Trophoblast cell (in vitro differentiated cells and primary cell): ENCODE measurements around the gene RLF.

Source experiments
- DNase-seq, 2 donors: peaks; one replicate each; pipeline ENCODE4 v3.0.0-alpha.2; 2016
- H2AFZ ChIP-seq: 2 replicates; pipeline ENCODE4 v1.6.1; 2013; ENCODE audit warnings: low read length, moderate library complexity, mild to moderate bottlenecking; ENCODE audit not compliant: insufficient read depth, poor library complexity
- H2AK5ac ChIP-seq: 2 replicates; pipeline ENCODE4 v1.6.1; 2013; ENCODE audit warnings: mild to moderate bottlenecking, low read length
- H2BK120ac ChIP-seq: 2 replicates; pipeline ENCODE4 v1.6.1; 2013; ENCODE audit warnings: low read length, mild to moderate bottlenecking, moderate library complexity; ENCODE audit not compliant: insufficient read depth, poor library complexity
- H2BK12ac ChIP-seq: 2 replicates; pipeline ENCODE4 v1.6.1; 2013; ENCODE audit warnings: mild to moderate bottlenecking, low read length, moderate library complexity
- H2BK5ac ChIP-seq: 2 replicates; pipeline ENCODE4 v1.6.1; 2013; ENCODE audit warnings: low read length, low read depth, moderate library complexity, mild to moderate bottlenecking; ENCODE audit not compliant: poor library complexity
- H3K14ac ChIP-seq: 2 replicates; pipeline ENCODE4 v1.6.1; 2013; ENCODE audit warnings: mild to moderate bottlenecking, low read length
- H3K18ac ChIP-seq: 2 replicates; pipeline ENCODE4 v1.6.1; 2013; ENCODE audit warnings: mild to moderate bottlenecking, low read length
- H3K23ac ChIP-seq: 2 replicates; pipeline ENCODE4 v1.6.1; 2013; ENCODE audit warnings: low read length
- H3K27ac ChIP-seq: 2 replicates; pipeline ENCODE4 v1.5.1; 2013; ENCODE audit warnings: low read depth, mild to moderate bottlenecking, inconsistent platforms, low read length, moderate library complexity
- H3K27me3 ChIP-seq: 2 replicates; pipeline ENCODE4 v1.6.1; 2013; ENCODE audit warnings: inconsistent platforms, mild to moderate bottlenecking, low read length, moderate library complexity; ENCODE audit not compliant: insufficient read depth
- H3K36me3 ChIP-seq, 2 experiments: 1 replicate in 1 of 2; 2 replicates in 1 of 2; pipeline ENCODE4 v1.6.1; 2013; ENCODE audit warnings: low read length in 2 of 2, mild to moderate bottlenecking in 2 of 2, moderate library complexity in 1 of 2; ENCODE audit not compliant: insufficient read depth in 2 of 2, control insufficient read depth in 1 of 2
- H3K4ac ChIP-seq: 2 replicates; pipeline ENCODE4 v1.6.1; 2013; ENCODE audit warnings: low read depth, mild to moderate bottlenecking, low read length, moderate library complexity
- H3K4me1 ChIP-seq, 2 experiments: 1 replicate in 1 of 2; 2 replicates in 1 of 2; pipeline ENCODE4 v1.6.1; 2013; ENCODE audit warnings: low read length in 2 of 2, mild to moderate bottlenecking in 2 of 2, moderate library complexity in 1 of 2; ENCODE audit not compliant: insufficient read depth in 2 of 2, control insufficient read depth in 1 of 2
- H3K4me2 ChIP-seq: 2 replicates; pipeline ENCODE4 v1.6.1; 2013; ENCODE audit warnings: inconsistent platforms, mild to moderate bottlenecking, low read length, moderate library complexity
- H3K4me3 ChIP-seq: 2 replicates; pipeline ENCODE4 v1.5.1; 2013; ENCODE audit warnings: mild to moderate bottlenecking, low read depth, low read length, inconsistent platforms
- H3K79me1 ChIP-seq: one replicate; pipeline ENCODE4 v1.6.1; 2013; ENCODE audit warnings: low read length
- H3K79me2 ChIP-seq: 2 replicates; pipeline ENCODE4 v1.6.1; 2013; ENCODE audit warnings: low read length, mild to moderate bottlenecking; ENCODE audit not compliant: control insufficient read depth, insufficient read depth, poor library complexity
- H3K9ac ChIP-seq: 2 replicates; pipeline ENCODE4 v1.6.1; 2013; ENCODE audit warnings: mild to moderate bottlenecking, low read length
- H3K9me3 ChIP-seq: 2 replicates; pipeline ENCODE4 v1.6.1; 2013; ENCODE audit warnings: low read depth, mild to moderate bottlenecking, control low read depth, inconsistent platforms, low read length; ENCODE audit not compliant: insufficient read depth
- H4K12ac ChIP-seq: 2 replicates; pipeline ENCODE4 v1.6.1; 2013; ENCODE audit warnings: low read depth, mild to moderate bottlenecking, low read length, moderate library complexity
- H4K8ac ChIP-seq: 2 replicates; pipeline ENCODE4 v1.6.1; 2013; ENCODE audit warnings: low read depth, mild to moderate bottlenecking, low read length, moderate library complexity
- H4K91ac ChIP-seq: one replicate; pipeline ENCODE4 v1.6.1; 2013; ENCODE audit warnings: low read depth, mild to moderate bottlenecking, low read length, moderate library complexity
- WGBS: extraction: QIAGEN DNeasy Blood & Tissue Kit; methylation state at CpG from one replicate; pipeline ENCODE4 v1.1.7; 2013; ENCODE audit warnings: missing lambda C conversion rate; ENCODE audit not compliant: insufficient read length, insufficient coverage; ENCODE audit errors: extremely low coverage; 5-methylcytosine and 5-hydroxymethylcytosine counted together

The RLF gene

DNA sequence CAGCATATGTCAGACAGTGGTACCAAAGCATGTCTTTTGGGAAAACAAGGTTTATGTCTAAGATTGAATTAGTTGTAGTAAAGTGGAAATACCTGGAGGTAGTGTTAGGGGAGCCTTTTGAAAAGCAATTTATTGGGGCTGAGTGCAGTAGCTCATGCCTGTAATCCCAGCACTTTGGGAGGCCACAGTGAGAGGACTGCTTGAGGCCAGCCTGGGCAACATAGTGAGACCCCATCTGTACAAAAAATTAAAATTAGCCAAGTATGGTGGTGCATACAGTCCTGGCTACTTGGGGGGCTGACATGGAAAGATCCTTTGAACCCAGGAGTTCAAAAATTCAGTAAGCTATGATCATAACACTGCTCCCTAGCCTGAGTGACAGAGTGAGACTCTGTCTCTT lies 104.1 kb downstream of the RLF start:
- no peak overlapping the region for H4K12ac ChIP-seq
- H4K91ac ChIP-seq = no peak overlapping the region
- H3K27me3 ChIP-seq = no peaks in the 10 kb centered on the region
- H3K79me2 ChIP-seq = no peaks in the 10 kb centered on the region
- no peak overlapping the region for H4K8ac ChIP-seq
- H3K23ac ChIP-seq = no peak overlapping the region
- no peak overlapping the region for H3K4me3 ChIP-seq
- H3K4ac ChIP-seq = no peak overlapping the region
- no peak for DNase-seq
- H3K9me3 ChIP-seq = no peaks in the 10 kb centered on the region
- H2BK12ac ChIP-seq = no peak overlapping the region
- no peak overlapping the region for H2AFZ ChIP-seq
- no peak overlapping the region for H3K27ac ChIP-seq
- no peak overlapping the region for H2BK120ac ChIP-seq
- no peak overlapping the region for H3K18ac ChIP-seq
- no peak overlapping the region for H2BK5ac ChIP-seq
- H2AK5ac ChIP-seq = no peak overlapping the region
- no peak overlapping the region for H3K4me2 ChIP-seq
- H3K4me1 ChIP-seq = no peaks in the 10 kb centered on the region
- H3K14ac ChIP-seq = no peak overlapping the region
- H3K9ac ChIP-seq = no peak overlapping the region
- peaks cover 21 to 23% of the 10 kb centered on the region in 2 experiments for H3K36me3 ChIP-seq
- no peaks in the 10 kb centered on the region for H3K79me1 ChIP-seq

DNA sequence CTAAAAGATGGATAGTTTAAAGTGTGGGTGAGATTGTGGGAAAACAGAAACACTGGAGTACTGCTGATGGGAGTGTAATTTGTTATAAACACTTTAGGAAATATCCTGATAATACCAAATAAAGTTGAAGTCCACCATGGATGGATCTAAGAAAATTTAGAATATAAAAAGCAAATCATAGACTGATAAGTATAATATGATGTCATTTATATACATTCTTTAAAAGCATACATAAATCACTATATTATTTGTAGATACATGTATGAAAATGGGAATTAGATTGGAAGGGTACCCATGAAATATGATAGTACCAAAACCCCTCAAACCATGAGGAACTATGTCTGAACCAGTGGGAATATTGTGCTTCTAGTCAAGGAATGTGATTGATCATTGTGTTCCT lies 104.7 kb downstream of the RLF start:
- no peak overlapping the region for H3K18ac ChIP-seq
- H3K4me3 ChIP-seq = no peak overlapping the region
- no peak overlapping the region for H3K23ac ChIP-seq
- peaks cover 24 to 27% of the 10 kb centered on the region in 2 experiments for H3K36me3 ChIP-seq
- H3K27ac ChIP-seq = no peak overlapping the region
- no peak overlapping the region for H2BK12ac ChIP-seq
- H2BK120ac ChIP-seq = no peak overlapping the region
- H3K14ac ChIP-seq = no peak overlapping the region
- H3K4me1 ChIP-seq = no peaks in the 10 kb centered on the region
- H3K4me2 ChIP-seq = no peak overlapping the region
- H4K12ac ChIP-seq = no peak overlapping the region
- H2AFZ ChIP-seq = no peak overlapping the region
- H3K4ac ChIP-seq = no peak overlapping the region
- no peaks in the 10 kb centered on the region for H3K79me2 ChIP-seq
- H2AK5ac ChIP-seq = no peak overlapping the region
- no peak overlapping the region for H3K9ac ChIP-seq
- no peak overlapping the region for H4K91ac ChIP-seq
- no peak for DNase-seq
- no peaks in the 10 kb centered on the region for H3K9me3 ChIP-seq
- no peaks in the 10 kb centered on the region for H3K79me1 ChIP-seq
- no peaks in the 10 kb centered on the region for H3K27me3 ChIP-seq
- no peak overlapping the region for H4K8ac ChIP-seq
- no peak overlapping the region for H2BK5ac ChIP-seq

DNA sequence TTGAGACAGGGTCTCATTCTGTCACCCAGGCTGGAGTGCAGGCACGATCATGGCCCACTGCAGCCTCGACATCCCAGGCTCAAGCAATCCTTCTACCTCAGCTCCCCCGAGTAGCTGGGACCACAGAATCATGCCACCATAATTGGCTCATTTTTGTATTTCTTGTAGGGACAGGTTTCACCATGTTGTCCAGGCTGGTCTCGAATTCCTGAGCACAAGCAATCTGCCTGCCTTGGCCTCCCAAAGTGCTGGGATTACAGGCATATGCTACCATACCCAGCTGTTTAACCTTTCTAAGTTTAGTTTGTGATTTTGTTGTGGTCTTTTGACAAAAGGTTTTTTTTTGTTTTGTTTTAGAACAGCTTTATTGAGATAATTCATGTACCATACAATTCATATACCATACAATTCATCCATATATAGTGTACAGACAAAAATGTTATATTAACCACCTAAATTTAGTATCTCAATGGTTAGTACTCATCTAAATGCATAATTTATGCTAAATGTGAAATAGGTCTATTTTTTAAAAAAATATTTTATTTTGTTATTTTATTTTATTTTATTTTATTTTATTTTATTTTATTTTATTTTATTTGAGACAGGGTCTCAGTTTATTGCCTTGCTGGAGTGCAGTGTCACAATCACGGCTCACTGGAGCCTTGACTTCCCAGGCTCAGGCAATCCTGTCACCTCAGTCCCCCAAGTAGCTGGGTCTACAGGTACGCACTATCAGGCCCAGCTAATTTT lies 105.8 kb downstream of the RLF start:
- peaks cover 19 to 23% of the 10 kb centered on the region in 2 experiments for H3K36me3 ChIP-seq
- no peak overlapping the region for H3K4me2 ChIP-seq
- no peaks in the 10 kb centered on the region for H3K9me3 ChIP-seq
- H3K23ac ChIP-seq = no peak overlapping the region
- WGBS = no CpG with 5 or more reads among the region's 6 CpGs
- no peak overlapping the region for H3K14ac ChIP-seq
- no peak overlapping the region for H4K91ac ChIP-seq
- no peaks in the 10 kb centered on the region for H3K4me1 ChIP-seq
- H3K27ac ChIP-seq = no peak overlapping the region
- DNase-seq = no peak
- no peak overlapping the region for H4K12ac ChIP-seq
- H3K79me1 ChIP-seq = no peaks in the 10 kb centered on the region
- no peak overlapping the region for H2BK12ac ChIP-seq
- no peak overlapping the region for H2AK5ac ChIP-seq
- H3K79me2 ChIP-seq = no peaks in the 10 kb centered on the region
- H2BK120ac ChIP-seq = no peak overlapping the region
- H2AFZ ChIP-seq = no peak overlapping the region
- H3K4me3 ChIP-seq = no peak overlapping the region
- no peaks in the 10 kb centered on the region for H3K27me3 ChIP-seq
- H3K9ac ChIP-seq = no peak overlapping the region
- no peak overlapping the region for H3K4ac ChIP-seq
- H3K18ac ChIP-seq = no peak overlapping the region
- H2BK5ac ChIP-seq = no peak overlapping the region
- H4K8ac ChIP-seq = no peak overlapping the region

DNA sequence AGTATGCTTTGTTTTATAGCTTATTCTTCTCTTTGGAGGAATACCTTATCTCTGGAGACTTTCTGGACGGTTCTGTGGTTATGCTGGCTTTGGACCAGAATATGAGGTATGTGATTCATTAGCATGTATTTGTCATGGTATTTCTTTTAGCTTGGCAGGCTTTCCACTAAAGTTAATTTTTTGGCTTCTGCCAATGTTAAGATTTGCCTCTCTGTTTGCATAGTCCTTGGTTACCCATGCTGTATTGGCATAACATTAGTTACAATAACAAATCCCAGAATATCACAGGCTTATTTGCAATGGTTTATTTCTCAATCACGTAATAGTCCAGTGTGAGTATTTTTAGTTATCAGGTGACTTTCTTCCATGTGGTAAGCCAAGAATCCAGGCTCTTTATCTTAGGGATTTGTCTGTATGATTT lies 106.6 kb downstream of the RLF start:
- Histone ChIP-seq H3K36me3 (peaks cover 19 to 23% of the 10 kb centered on the region in 2 experiments), H3K18ac (no peak overlapping the region), H3K27ac (no peak overlapping the region), H2AK5ac (no peak overlapping the region), H2AFZ (no peak overlapping the region), H3K14ac (no peak overlapping the region), H4K12ac (no peak overlapping the region), H3K4me1 (no peaks in the 10 kb centered on the region), H2BK5ac (no peak overlapping the region), H2BK12ac (no peak overlapping the region), H4K91ac (no peak overlapping the region), H3K9me3 (no peaks in the 10 kb centered on the region), H3K4me3 (no peak overlapping the region), H4K8ac (no peak overlapping the region), H3K23ac (no peak overlapping the region), H3K79me1 (no peaks in the 10 kb centered on the region), H3K27me3 (no peaks in the 10 kb centered on the region), H3K79me2 (no peaks in the 10 kb centered on the region), H2BK120ac (no peak overlapping the region), H3K9ac (no peak overlapping the region), H3K4me2 (no peak overlapping the region), H3K4ac (no peak overlapping the region)
- no peak for DNase-seq
- no CpG with 5 or more reads among the region's 2 CpGs for WGBS
